HepG2 (cell line): ENCODE measurements around the gene TXNL4A. TPM values are rescaled to one million over a fixed set of nuclear protein-coding genes. Genes with fewer than 3 reads are reported as not detected.

Experiments used
- CREB1 ChIP-seq, 2 experiments: fragments of 450-650 bp in 1 of 2; IDR thresholded peaks; 2 replicates each; pipeline ENCODE4 v1.6.1; 2016 to 2017; ENCODE audit warnings: control low read depth in 1 of 2, mild to moderate bottlenecking in 1 of 2, missing compliant biosample characterization in 1 of 2, missing genetic modification characterization in 1 of 2
- FLYWCH1 ChIP-seq: sonication (generic); formaldehyde crosslinking; IDR thresholded peaks from 2 replicates; pipeline ENCODE4 v1.8.1; 2023; ENCODE audit warnings: mild to moderate bottlenecking, missing genetic modification reagents
- FOXA3 ChIP-seq: IDR thresholded peaks from 2 replicates; pipeline ENCODE4 v1.6.1; 2016; ENCODE audit warnings: missing genetic modification reagents, missing compliant biosample characterization
- FOXJ3 ChIP-seq: sonication (generic); formaldehyde crosslinking; IDR thresholded peaks from 2 replicates; pipeline ENCODE4 v1.4.0; 2020; ENCODE audit warnings: missing genetic modification reagents, mild to moderate bottlenecking, borderline replicate concordance
- HOXA7 ChIP-seq: sonication (generic); formaldehyde crosslinking; IDR thresholded peaks from 2 replicates; pipeline ENCODE4 v1.8.1; 2022; ENCODE audit warnings: mild to moderate bottlenecking, missing genetic modification reagents, moderate library complexity
- KDM2A ChIP-seq: sonication (generic); formaldehyde crosslinking; IDR thresholded peaks from 2 replicates; pipeline ENCODE4 v1.4.0; 2020; ENCODE audit warnings: low read depth, missing genetic modification reagents, borderline replicate concordance
- KLF12 ChIP-seq: sonication (generic); formaldehyde crosslinking; IDR thresholded peaks from 2 replicates; pipeline ENCODE4 v1.4.0; 2020; ENCODE audit warnings: missing genetic modification reagents, borderline replicate concordance
- MIXL1 ChIP-seq: IDR thresholded peaks from 2 replicates; pipeline ENCODE4 v1.6.1; 2016
- MTF1 ChIP-seq: sonication (generic); formaldehyde crosslinking; IDR thresholded peaks from 2 replicates; pipeline ENCODE4 v1.5.0; 2020; ENCODE audit warnings: missing genetic modification reagents
- NCOA2 ChIP-seq: sonication (generic); formaldehyde crosslinking; IDR thresholded peaks from 2 replicates; pipeline ENCODE4 v1.8.0; 2022; ENCODE audit warnings: inconsistent platforms
- NRL ChIP-seq: sonication (generic); formaldehyde crosslinking; IDR thresholded peaks from 2 replicates; pipeline ENCODE4 v1.5.0; 2020; ENCODE audit warnings: missing genetic modification reagents, mild to moderate bottlenecking, moderate library complexity, borderline replicate concordance
- PLRG1 ChIP-seq: fragments of 450-650 bp; conservative IDR thresholded peaks from 2 replicates; pipeline ENCODE4 v1.6.1; 2016
- POGK ChIP-seq: sonication (generic); formaldehyde crosslinking; conservative IDR thresholded peaks from 2 replicates; pipeline ENCODE4 v1.8.0; 2022; ENCODE audit warnings: mild to moderate bottlenecking, moderate library complexity, missing genetic modification reagents
- SATB2 ChIP-seq: sonication (generic); formaldehyde crosslinking; IDR thresholded peaks from 2 replicates; pipeline ENCODE4 v1.5.0; 2020; ENCODE audit warnings: missing genetic modification reagents
- SNAI1 ChIP-seq: sonication (generic); formaldehyde crosslinking; IDR thresholded peaks from 2 replicates; pipeline ENCODE4 v1.5.0; 2020; ENCODE audit warnings: mild to moderate bottlenecking, missing genetic modification reagents, borderline replicate concordance
- ZNF18 ChIP-seq: sonication (generic); formaldehyde crosslinking; IDR thresholded peaks from 2 replicates; pipeline ENCODE4 v1.8.0; 2022; ENCODE audit warnings: mild to moderate bottlenecking, missing genetic modification reagents; ENCODE audit not compliant: insufficient replicate concordance
- ZNF34 ChIP-seq: sonication (generic); formaldehyde crosslinking; IDR thresholded peaks from 2 replicates; pipeline ENCODE4 v1.4.0; 2020; ENCODE audit warnings: mild to moderate bottlenecking, missing genetic modification reagents, borderline replicate concordance
- ZNF414 ChIP-seq: sonication (generic); formaldehyde crosslinking; IDR thresholded peaks from 2 replicates; pipeline ENCODE4 v1.5.0; 2020; ENCODE audit warnings: missing genetic modification reagents
- ZNF451 ChIP-seq: sonication (generic); formaldehyde crosslinking; IDR thresholded peaks from 2 replicates; pipeline ENCODE4 v1.5.0; 2020; ENCODE audit warnings: mild to moderate bottlenecking, missing genetic modification reagents
- ZNF773 ChIP-seq: sonication (generic); formaldehyde crosslinking; IDR thresholded peaks from 2 replicates; pipeline ENCODE4 v1.4.0; 2020; ENCODE audit warnings: missing genetic modification reagents, borderline replicate concordance
- ZNF776 ChIP-seq: sonication (generic); formaldehyde crosslinking; IDR thresholded peaks from 2 replicates; pipeline ENCODE4 v1.4.0; 2020; ENCODE audit warnings: mild to moderate bottlenecking, missing genetic modification reagents
- polyA plus RNA-seq, 8 experiments: library from polyadenylated mRNA; depleted of rRNA in 3 of 8; stranded (reverse) in 7 of 8; unstranded in 1 of 8; fragments of >200 nt; fragmentation: Illumina TruSeq in 4 of 8; extraction: Trizol in 4 of 8; gene quantifications; 2 replicates each; pipeline versions ENCODE4 v1.2.1 to v1.2.3, GENCODE V29; 2011 to 2016; ENCODE audit warnings: low read depth in 4 of 8, missing spikeins in 1 of 8, mixed read lengths in 1 of 8; ENCODE audit not compliant: insufficient read depth in 1 of 8
- total RNA-seq, 5 experiments: library from RNA; depleted of rRNA; stranded (reverse); fragments of >200 nt; fragmentation: Illumina TruSeq; extraction: Trizol; gene quantifications; 2 replicates each; pipeline ENCODE4 v1.2.3, GENCODE V29; 2016; ENCODE audit warnings: low read depth in 1 of 5
- TF ChIP-seq, protein P1 (sequence below): sonication (generic); formaldehyde crosslinking; IDR thresholded peaks from 2 replicates; pipeline ENCODE4 v1.5.0; 2020; ENCODE audit warnings: missing genetic modification reagents, mild to moderate bottlenecking, borderline replicate concordance
- TF ChIP-seq, protein P2 (sequence below): sonication (generic); formaldehyde crosslinking; IDR thresholded peaks from 2 replicates; pipeline ENCODE4 v1.5.0; 2020; ENCODE audit warnings: missing genetic modification reagents
- TF ChIP-seq, protein P3 (sequence below): sonication (generic); formaldehyde crosslinking; IDR thresholded peaks from 2 replicates; pipeline ENCODE4 v1.4.0; 2020; ENCODE audit warnings: missing genetic modification reagents, low read depth, mild to moderate bottlenecking, borderline replicate concordance
- TF ChIP-seq, protein P4 (sequence below): IDR thresholded peaks from 2 replicates; pipeline ENCODE4 v1.6.1; 2016

Gene TXNL4A
- total and polyA plus RNA-seq, 2 of the 13 experiments (the other 11 are each of a cell fraction or from before 2014, with no cell fraction given) = 172 to 202 TPM

DNA sequence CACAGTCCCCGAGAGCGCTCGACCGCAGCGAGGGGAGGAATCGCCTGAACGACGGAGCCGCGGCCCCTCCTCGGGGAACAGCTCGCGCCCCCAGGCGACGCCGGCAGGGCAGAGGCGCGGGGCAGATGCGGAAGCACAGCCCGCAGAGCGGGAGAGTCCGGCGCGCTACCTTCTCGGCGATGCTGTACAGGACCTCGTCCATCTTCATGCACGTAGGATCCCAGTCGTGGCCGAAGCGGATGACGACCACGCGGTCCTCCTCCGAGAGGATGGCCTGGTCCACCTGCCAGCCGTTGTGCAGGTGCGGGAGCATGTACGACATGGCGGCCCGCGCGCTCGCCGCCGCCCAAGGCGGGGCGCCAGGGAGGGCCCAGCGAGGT is 302 bp downstream of the TXNL4A start (continued):
- TF ChIP-seq ZNF34 (CRISPR knock-in tag) = 0 out of 2 replicates have a peak, but pooled peaks have one; percentile 22
- no peak for TF ChIP-seq NCOA2 (CRISPR knock-in tag)
- TF ChIP-seq MTF1 = no peak; the same call in 1 of the 2 replicates
- peak; percentile 28; the same call in 1 of the 2 replicates for TF ChIP-seq POGK
- 0 out of 2 replicates have a peak, but pooled peaks have one; percentile 18 for TF ChIP-seq ZNF773 (CRISPR knock-in tag)
- TF ChIP-seq, protein P1, sequence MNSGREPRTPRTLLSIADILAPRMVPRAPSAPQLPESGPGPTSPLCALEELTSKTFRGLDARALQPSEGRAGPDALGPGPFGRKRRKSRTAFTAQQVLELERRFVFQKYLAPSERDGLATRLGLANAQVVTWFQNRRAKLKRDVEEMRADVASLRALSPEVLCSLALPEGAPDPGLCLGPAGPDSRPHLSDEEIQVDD = no peak
- TF ChIP-seq PLRG1 = no peak
- TF ChIP-seq FLYWCH1 = no peak
- TF ChIP-seq MIXL1 (CRISPR knock-in tag) = no peak
- TF ChIP-seq FOXA3 (CRISPR knock-in tag) = no peak
- no peak for TF ChIP-seq SATB2 (CRISPR knock-in tag)
- no peak for TF ChIP-seq ZNF414 (CRISPR knock-in tag)
- TF ChIP-seq, protein P2, sequence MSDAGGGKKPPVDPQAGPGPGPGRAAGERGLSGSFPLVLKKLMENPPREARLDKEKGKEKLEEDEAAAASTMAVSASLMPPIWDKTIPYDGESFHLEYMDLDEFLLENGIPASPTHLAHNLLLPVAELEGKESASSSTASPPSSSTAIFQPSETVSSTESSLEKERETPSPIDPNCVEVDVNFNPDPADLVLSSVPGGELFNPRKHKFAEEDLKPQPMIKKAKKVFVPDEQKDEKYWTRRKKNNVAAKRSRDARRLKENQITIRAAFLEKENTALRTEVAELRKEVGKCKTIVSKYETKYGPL (CRISPR knock-in tag) = 0 out of 2 replicates have a peak, but pooled peaks have one; percentile 49
- peak; percentile 59; the same call in 1 of the 2 replicates for TF ChIP-seq KLF12 (CRISPR knock-in tag)
- TF ChIP-seq, protein P3, sequence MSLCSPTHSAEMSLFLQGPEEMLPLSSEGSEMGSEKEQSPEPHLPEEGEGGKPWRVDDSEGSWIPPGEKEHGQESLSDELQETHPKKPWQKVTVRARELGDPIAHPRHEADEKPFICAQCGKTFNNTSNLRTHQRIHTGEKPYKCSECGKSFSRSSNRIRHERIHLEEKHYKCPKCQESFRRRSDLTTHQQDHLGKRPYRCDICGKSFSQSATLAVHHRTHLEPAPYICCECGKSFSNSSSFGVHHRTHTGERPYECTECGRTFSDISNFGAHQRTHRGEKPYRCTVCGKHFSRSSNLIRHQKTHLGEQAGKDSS = no peak
- no peak for TF ChIP-seq NRL
- TF ChIP-seq CREB1 (IDR thresholded peaks at IDR 0.05) = no peak
- TF ChIP-seq CREB1 (CRISPR knock-in tag; IDR thresholded peaks at IDR 0.05) = no peak
- TF ChIP-seq, protein P4, sequence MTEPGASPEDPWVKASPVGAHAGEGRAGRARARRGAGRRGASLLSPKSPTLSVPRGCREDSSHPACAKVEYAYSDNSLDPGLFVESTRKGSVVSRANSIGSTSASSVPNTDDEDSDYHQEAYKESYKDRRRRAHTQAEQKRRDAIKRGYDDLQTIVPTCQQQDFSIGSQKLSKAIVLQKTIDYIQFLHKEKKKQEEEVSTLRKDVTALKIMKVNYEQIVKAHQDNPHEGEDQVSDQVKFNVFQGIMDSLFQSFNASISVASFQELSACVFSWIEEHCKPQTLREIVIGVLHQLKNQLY (CRISPR knock-in tag) = no peak
- TF ChIP-seq FOXJ3 (CRISPR knock-in tag) = no peak
- no peak for TF ChIP-seq ZNF18 (CRISPR knock-in tag)
- no peak for TF ChIP-seq ZNF451
- peak; percentile 78; the same call in 1 of the 2 replicates for TF ChIP-seq ZNF776 (CRISPR knock-in tag)
- TF ChIP-seq SNAI1 (CRISPR knock-in tag) = 0 out of 2 replicates have a peak, but pooled peaks have one; percentile 69
- TF ChIP-seq KDM2A (CRISPR knock-in tag) = peak; percentile 41
- TF ChIP-seq HOXA7 = no peak
